Stimulated activated CD4-positive, alpha-beta T cell treated with anti-CD3 and anti-CD28 coated beads, TNF-alpha, amount 100 ng/mL, for 48 hours (primary cell): Measurements from ENCODE around the gene FAM107A.

Source experiments
- DNase-seq, 3 donors: peaks; one replicate each; pipeline ENCODE4 v3.0.0-alpha.2; 2020; ENCODE audit warnings: low read depth in 3 of 3

FAM107A gene

DNA sequence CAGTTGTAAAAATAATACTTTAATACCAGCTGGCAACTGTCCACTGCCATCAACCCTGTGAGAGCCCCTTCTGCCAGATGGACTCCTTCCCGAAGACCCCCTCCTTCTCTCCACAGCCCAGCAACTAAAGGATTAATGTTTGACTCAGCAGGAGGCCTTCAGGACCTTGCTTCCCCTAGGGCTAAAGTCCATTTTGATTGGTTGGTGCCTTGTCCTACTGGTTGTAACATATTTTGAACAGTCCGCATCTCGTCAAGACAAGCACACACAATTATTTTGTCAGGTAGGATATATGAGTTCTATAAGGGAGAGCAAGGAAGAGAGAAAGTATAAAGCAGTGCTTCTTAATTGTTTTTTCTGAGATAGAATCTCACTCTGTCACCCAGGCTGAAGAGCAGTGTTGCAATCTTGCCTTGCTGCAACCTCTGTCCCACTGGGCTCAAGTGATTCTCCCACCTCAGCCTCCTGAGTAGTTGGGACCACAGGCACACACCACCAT is 58.9 kb downstream of the FAM107A start:
- no peak for DNase-seq

- DNase-seq: no peak
Measured at GRCh38 chr3:58514405-58514804, 62.8 kb downstream of the FAM107A start.
